Measurements from ENCODE around the gene TMEM63C. TPM values are rescaled to one million over a fixed set of nuclear protein-coding genes. Genes with fewer than 3 reads are reported as not detected.

Gene TMEM63C
- total RNA-seq, 4 donors from 2014 or later: 0.98 to 1.9 TPM; not detected in 2

DNA sequence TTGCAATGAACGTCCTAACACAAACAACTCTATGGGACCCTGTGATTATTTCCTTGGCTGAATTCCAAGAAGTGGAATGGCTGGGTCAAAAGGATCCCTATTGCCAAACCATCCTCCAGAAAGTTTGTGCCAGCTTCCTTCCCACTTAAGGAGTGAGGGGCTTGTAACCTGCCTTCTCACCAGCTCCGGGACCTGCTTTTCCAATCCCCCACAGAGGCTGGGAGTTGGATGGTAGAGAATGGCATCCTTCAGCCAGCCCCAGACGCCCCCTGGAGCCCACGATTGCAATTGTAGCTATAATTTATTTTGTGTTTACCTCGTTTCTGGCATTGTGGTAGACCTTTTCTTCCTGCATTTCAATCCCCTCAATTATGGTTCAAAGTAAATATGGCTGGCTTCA, 30.4 kb upstream of the TMEM63C start:
- Histone ChIP-seq H3K4me3 (no peak overlapping the region), H3K4me1 (no peaks in the 10 kb centered on the region), H3K9me3 (no peaks in the 10 kb centered on the region), H3K36me3 (no peaks in the 10 kb centered on the region), H3K27me3 (no peaks in the 10 kb centered on the region), H3K27ac (no peak overlapping the region)
- DNase-seq: no peak
- TF ChIP-seq, protein P1, sequence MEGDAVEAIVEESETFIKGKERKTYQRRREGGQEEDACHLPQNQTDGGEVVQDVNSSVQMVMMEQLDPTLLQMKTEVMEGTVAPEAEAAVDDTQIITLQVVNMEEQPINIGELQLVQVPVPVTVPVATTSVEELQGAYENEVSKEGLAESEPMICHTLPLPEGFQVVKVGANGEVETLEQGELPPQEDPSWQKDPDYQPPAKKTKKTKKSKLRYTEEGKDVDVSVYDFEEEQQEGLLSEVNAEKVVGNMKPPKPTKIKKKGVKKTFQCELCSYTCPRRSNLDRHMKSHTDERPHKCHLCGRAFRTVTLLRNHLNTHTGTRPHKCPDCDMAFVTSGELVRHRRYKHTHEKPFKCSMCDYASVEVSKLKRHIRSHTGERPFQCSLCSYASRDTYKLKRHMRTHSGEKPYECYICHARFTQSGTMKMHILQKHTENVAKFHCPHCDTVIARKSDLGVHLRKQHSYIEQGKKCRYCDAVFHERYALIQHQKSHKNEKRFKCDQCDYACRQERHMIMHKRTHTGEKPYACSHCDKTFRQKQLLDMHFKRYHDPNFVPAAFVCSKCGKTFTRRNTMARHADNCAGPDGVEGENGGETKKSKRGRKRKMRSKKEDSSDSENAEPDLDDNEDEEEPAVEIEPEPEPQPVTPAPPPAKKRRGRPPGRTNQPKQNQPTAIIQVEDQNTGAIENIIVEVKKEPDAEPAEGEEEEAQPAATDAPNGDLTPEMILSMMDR (IDR thresholded peaks at IDR 0.05): no peak
- no peak for TF ChIP-seq POLR2A (IDR thresholded peaks at IDR 0.05)
- intact Hi-C loops (cut with DNase I; ENCODE audit: low total_unique reads): no loop called here

GRCh38 chr14:77151918-77152588, 29.5 kb upstream of the TMEM63C start:
- no peaks in the 10 kb centered on the region for H3K36me3 ChIP-seq
- H3K4me3 ChIP-seq: no peak overlapping the region
- intact Hi-C loops (cut with DNase I; ENCODE audit: low total_unique reads): no loop called here
- H3K9me3 ChIP-seq: no peaks in the 10 kb centered on the region
- no peak overlapping the region for H3K27ac ChIP-seq
- no peaks in the 10 kb centered on the region for H3K4me1 ChIP-seq
- no peaks in the 10 kb centered on the region for H3K27me3 ChIP-seq
- no peak for DNase-seq
- TF ChIP-seq, protein P1 (IDR thresholded peaks at IDR 0.05): no peak
- no peak for TF ChIP-seq POLR2A (IDR thresholded peaks at IDR 0.05)

- no peaks in the 10 kb centered on the region for H3K36me3 ChIP-seq
- H3K27me3 ChIP-seq: no peaks in the 10 kb centered on the region
- no peak overlapping the region for H3K27ac ChIP-seq
- no peak for DNase-seq
- intact Hi-C loops (cut with DNase I; ENCODE audit: low total_unique reads): no loop called here
- H3K9me3 ChIP-seq: no peaks in the 10 kb centered on the region
- no peaks in the 10 kb centered on the region for H3K4me1 ChIP-seq
- no peak overlapping the region for H3K4me3 ChIP-seq
- no peak for TF ChIP-seq POLR2A (IDR thresholded peaks at IDR 0.05)
- TF ChIP-seq, protein P1 (IDR thresholded peaks at IDR 0.05): no peak
Observed at GRCh38 chr14:77153802-77154201, 27.8 kb upstream of the TMEM63C start.

- H3K4me1 ChIP-seq: no peaks in the 10 kb centered on the region
- H3K9me3 ChIP-seq: no peaks in the 10 kb centered on the region
- no peak overlapping the region for H3K4me3 ChIP-seq
- H3K27me3 ChIP-seq: no peaks in the 10 kb centered on the region
- intact Hi-C loops (cut with DNase I; ENCODE audit: low total_unique reads): no loop called here
- no peaks in the 10 kb centered on the region for H3K36me3 ChIP-seq
- DNase-seq: no peak
- no peak for TF ChIP-seq POLR2A (IDR thresholded peaks at IDR 0.05)
- TF ChIP-seq, protein P1 (IDR thresholded peaks at IDR 0.05): no peak
- H3K27ac ChIP-seq: no peak overlapping the region
Observed at GRCh38 chr14:77154421-77154820, 27.2 kb upstream of the TMEM63C start.

DNA sequence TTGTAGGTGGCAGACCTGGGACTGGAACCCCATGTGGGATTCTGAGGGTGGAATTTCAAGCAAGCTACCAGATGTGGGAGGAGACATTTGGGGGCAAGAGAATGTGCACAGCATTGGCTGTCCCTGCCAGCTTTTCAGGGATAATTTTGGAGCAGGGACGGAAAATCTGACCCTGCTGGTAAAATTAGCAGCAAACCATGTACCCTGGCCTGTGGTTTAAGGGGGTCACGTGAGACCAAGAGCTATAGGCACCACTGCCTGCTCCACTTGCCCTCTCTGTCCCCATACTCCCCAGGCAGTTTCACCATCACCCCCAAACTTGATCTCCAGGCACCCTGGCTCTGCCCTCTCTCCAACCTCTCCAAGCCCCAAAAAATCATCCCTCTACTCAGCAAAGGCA, 26.5 kb upstream of the TMEM63C start:
- H3K36me3 ChIP-seq: no peaks in the 10 kb centered on the region
- no peaks in the 10 kb centered on the region for H3K27me3 ChIP-seq
- TF ChIP-seq, protein P1 (IDR thresholded peaks at IDR 0.05): no peak
- no peak for TF ChIP-seq POLR2A (IDR thresholded peaks at IDR 0.05)
- no peaks in the 10 kb centered on the region for H3K9me3 ChIP-seq
- intact Hi-C loops (cut with DNase I; ENCODE audit: low total_unique reads): no loop called here
- H3K27ac ChIP-seq: no peak overlapping the region
- H3K4me1 ChIP-seq: no peaks in the 10 kb centered on the region
- DNase-seq: no peak
- no peak overlapping the region for H3K4me3 ChIP-seq
